PC-3 (cell line): Measurements from ENCODE around the gene GAD1.

ENCODE experiments used
- EZH2 ChIP-seq: fragments of 300-600 bp; sonication (generic); IDR thresholded peaks from one replicate; pipeline ENCODE4 v1.6.1; 2017; ENCODE audit warnings: antibody characterized with exemption, mild to moderate bottlenecking, low read length; ENCODE audit not compliant: unreplicated experiment
- EZH2phosphoT487 ChIP-seq: fragments of 300-600 bp; sonication (generic); IDR thresholded peaks from 2 replicates; pipeline ENCODE4 v1.6.1; 2018; ENCODE audit warnings: mild to moderate bottlenecking, antibody characterized with exemption, low read length, borderline replicate concordance
- TF ChIP-seq, protein P1 (sequence below): fragments of 300-600 bp; sonication (generic); conservative IDR thresholded peaks from 2 replicates; pipeline ENCODE4 v1.5.1; 2017; ENCODE audit warnings: antibody characterized with exemption, low read depth, mild to moderate bottlenecking, low read length

GRCh38 chr2:170878066-170878465, 61.4 kb downstream of the GAD1 start:
- TF ChIP-seq, protein P1, sequence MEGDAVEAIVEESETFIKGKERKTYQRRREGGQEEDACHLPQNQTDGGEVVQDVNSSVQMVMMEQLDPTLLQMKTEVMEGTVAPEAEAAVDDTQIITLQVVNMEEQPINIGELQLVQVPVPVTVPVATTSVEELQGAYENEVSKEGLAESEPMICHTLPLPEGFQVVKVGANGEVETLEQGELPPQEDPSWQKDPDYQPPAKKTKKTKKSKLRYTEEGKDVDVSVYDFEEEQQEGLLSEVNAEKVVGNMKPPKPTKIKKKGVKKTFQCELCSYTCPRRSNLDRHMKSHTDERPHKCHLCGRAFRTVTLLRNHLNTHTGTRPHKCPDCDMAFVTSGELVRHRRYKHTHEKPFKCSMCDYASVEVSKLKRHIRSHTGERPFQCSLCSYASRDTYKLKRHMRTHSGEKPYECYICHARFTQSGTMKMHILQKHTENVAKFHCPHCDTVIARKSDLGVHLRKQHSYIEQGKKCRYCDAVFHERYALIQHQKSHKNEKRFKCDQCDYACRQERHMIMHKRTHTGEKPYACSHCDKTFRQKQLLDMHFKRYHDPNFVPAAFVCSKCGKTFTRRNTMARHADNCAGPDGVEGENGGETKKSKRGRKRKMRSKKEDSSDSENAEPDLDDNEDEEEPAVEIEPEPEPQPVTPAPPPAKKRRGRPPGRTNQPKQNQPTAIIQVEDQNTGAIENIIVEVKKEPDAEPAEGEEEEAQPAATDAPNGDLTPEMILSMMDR = no peak
- TF ChIP-seq EZH2phosphoT487 = no peak
- no peak for TF ChIP-seq EZH2
